ENCODE results near the gene FAM229B. TPM values are rescaled to one million over a fixed set of nuclear protein-coding genes. Genes with fewer than 3 reads are reported as not detected.

The FAM229B gene
- total and polyA plus RNA-seq, 2 of the 4 experiments (the other 2 are of a cell fraction): 8.6 to 25.6 TPM

DNA sequence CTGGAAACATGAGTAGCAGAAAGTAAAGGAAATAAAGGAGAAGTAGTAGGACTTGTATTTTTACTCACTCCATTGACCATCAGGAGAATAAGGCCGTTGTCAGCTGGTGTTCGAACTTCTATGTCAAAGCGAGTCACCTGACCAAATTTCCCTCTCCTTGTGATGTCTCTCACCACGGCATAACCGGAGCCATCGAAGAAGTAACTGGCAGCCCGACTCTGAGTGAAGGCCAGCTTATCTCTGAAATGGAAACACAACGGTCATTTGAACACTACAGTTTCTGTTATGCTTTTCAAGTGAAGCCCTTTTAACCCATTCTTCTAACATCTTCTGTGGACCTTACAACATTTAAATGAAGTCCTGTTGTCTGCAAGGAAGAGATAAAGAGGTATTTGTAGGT lies 51.7 kb downstream of the FAM229B start:
- Histone ChIP-seq H2BK5ac (ENCODE audit: low read depth, low read length, poor library complexity, severe bottlenecking) (no peak overlapping the region), H3K56ac (ENCODE audit: extremely low read depth, insufficient read depth, low read length) (no peak overlapping the region), H2BK120ac (ENCODE audit: low read depth, low read length) (no peak overlapping the region), H4K91ac (ENCODE audit: insufficient read depth, low read depth, low read length) (no peak overlapping the region), H2AFZ (replicated peaks; ENCODE audit: low read length, poor library complexity) (no peak overlapping the region), H2AK5ac (ENCODE audit: low read depth, low read length) (no peak overlapping the region), H2BK15ac (ENCODE audit: low read depth, low read length) (no peak overlapping the region), H3K4me3 (ENCODE audit: insufficient read depth, low read depth, low read length) (no peak overlapping the region), H3K27me3 (ENCODE audit: control insufficient read depth, insufficient read depth, low read length) (no peaks in the 10 kb centered on the region), H3K4ac (ENCODE audit: low read depth, low read length) (no peak overlapping the region), H4K20me1 (ENCODE audit: insufficient read depth, low read length) (no peaks in the 10 kb centered on the region), H3K79me1 (ENCODE audit: low read depth in 1 of 2, low read length in 2 of 2) (no peaks in the 10 kb centered on the region), H3K18ac (ENCODE audit: low read depth, low read length) (no peak overlapping the region), H3K4me2 (ENCODE audit: low read depth, low read length) (no peak overlapping the region), H3K9me1 (ENCODE audit: insufficient read depth, low read length) (no peaks in the 10 kb centered on the region; the same call in 1 of the 2 replicates), H3K4me1 (ENCODE audit: control insufficient read depth, insufficient read depth, low read length) (no peaks in the 10 kb centered on the region), H4K8ac (ENCODE audit: low read depth in 2 of 2, low read length in 2 of 2) (no peak overlapping the region), H3K36me3 (ENCODE audit: control insufficient read depth, insufficient read depth, low read length) (peaks cover 51% of the 10 kb centered on the region), H3K9ac (ENCODE audit: low read depth, low read length) (no peak overlapping the region), H3K27ac (ENCODE audit: insufficient read depth, low read length) (no peak overlapping the region), H3K14ac (replicated peaks; ENCODE audit: low read depth, low read length) (no peak overlapping the region), H2AK9ac (replicated peaks; ENCODE audit: low read depth, low read length, poor library complexity) (no peak overlapping the region), H3K23ac (ENCODE audit: low read depth, low read length) (no peak overlapping the region), H3K9me3 (ENCODE audit: control insufficient read depth, insufficient read depth, low read length) (no peaks in the 10 kb centered on the region), H2BK20ac (ENCODE audit: low read depth, low read length) (no peak overlapping the region), H4K5ac (ENCODE audit: low read depth, low read length) (no peak overlapping the region)
- ChIA-PET POLR2A (ENCODE audit: unreplicated experiment) (no interaction called here), CTCF (no interaction called here)
- intact Hi-C loops (cut with micrococcal nuclease) (no loop called here), dilution Hi-C loops (cut with HindIII; ENCODE audit: low sequenced_read_pairs, unreplicated experiment) (no loop called here), in situ Hi-C loops (cut with MboI; ENCODE audit: low sequenced_read_pairs) (no loop called here)
- DNase-seq (no peak), ATAC-seq (ENCODE audit: low read depth) (no peak)
- BruUV-seq (replicated peaks): no TSS peak
- TF ChIP-seq CEBPB (IDR thresholded peaks at IDR 0.05; ENCODE audit: low read depth, low read length): no peak
- TF ChIP-seq RAD21 (IDR thresholded peaks at IDR 0.05; ENCODE audit: low read length): no peak
- no peak for TF ChIP-seq MAZ (IDR thresholded peaks at IDR 0.05; ENCODE audit: borderline replicate concordance, low read depth, low read length)
- TF ChIP-seq BHLHE40 (IDR thresholded peaks at IDR 0.05; ENCODE audit: low read depth, low read length): no peak
- TF ChIP-seq, protein P1, sequence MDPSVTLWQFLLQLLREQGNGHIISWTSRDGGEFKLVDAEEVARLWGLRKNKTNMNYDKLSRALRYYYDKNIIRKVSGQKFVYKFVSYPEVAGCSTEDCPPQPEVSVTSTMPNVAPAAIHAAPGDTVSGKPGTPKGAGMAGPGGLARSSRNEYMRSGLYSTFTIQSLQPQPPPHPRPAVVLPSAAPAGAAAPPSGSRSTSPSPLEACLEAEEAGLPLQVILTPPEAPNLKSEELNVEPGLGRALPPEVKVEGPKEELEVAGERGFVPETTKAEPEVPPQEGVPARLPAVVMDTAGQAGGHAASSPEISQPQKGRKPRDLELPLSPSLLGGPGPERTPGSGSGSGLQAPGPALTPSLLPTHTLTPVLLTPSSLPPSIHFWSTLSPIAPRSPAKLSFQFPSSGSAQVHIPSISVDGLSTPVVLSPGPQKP (IDR thresholded peaks at IDR 0.05; ENCODE audit: borderline replicate concordance, low read depth, low read length): no peak
- TF ChIP-seq FOS (IDR thresholded peaks at IDR 0.05; ENCODE audit: low read depth, low read length): no peak
- no peak for TF ChIP-seq RCOR1 (IDR thresholded peaks at IDR 0.05; ENCODE audit: insufficient replicate concordance, low read length)
- TF ChIP-seq POLR2A (IDR thresholded peaks at IDR 0.05; ENCODE audit: low read depth, low read length): no peak
- TF ChIP-seq NFE2L2 (IDR thresholded peaks at IDR 0.05; ENCODE audit: low read depth, low read length): no peak
- no peak for TF ChIP-seq CHD1 (IDR thresholded peaks at IDR 0.05; ENCODE audit: low read depth, low read length)
- TF ChIP-seq, protein P2, sequence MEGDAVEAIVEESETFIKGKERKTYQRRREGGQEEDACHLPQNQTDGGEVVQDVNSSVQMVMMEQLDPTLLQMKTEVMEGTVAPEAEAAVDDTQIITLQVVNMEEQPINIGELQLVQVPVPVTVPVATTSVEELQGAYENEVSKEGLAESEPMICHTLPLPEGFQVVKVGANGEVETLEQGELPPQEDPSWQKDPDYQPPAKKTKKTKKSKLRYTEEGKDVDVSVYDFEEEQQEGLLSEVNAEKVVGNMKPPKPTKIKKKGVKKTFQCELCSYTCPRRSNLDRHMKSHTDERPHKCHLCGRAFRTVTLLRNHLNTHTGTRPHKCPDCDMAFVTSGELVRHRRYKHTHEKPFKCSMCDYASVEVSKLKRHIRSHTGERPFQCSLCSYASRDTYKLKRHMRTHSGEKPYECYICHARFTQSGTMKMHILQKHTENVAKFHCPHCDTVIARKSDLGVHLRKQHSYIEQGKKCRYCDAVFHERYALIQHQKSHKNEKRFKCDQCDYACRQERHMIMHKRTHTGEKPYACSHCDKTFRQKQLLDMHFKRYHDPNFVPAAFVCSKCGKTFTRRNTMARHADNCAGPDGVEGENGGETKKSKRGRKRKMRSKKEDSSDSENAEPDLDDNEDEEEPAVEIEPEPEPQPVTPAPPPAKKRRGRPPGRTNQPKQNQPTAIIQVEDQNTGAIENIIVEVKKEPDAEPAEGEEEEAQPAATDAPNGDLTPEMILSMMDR (conservative IDR thresholded peaks at IDR 0.05; ENCODE audit: low read depth, low read length): no peak
- no peak for TF ChIP-seq RFX5 (IDR thresholded peaks at IDR 0.05; ENCODE audit: low read depth, low read length)
- 81% methylated on average over 4 of the region's 8 CpGs; no CpG with 5 or more reads in 1 of the 2 experiments for WGBS, 2 experiments (ENCODE audit: extremely low coverage in 2 of 2, insufficient read length in 1 of 2)

All from IMR-90 (cell line).